Neural cell (in vitro differentiated cells): ENCODE results near the gene MPC2.

Experiments
- EP300 ChIP-seq: fragments of 450-650 bp; conservative IDR thresholded peaks from 2 replicates; pipeline ENCODE4 v1.6.1; 2014; ENCODE audit warnings: antibody characterized with exemption, mild to moderate bottlenecking, moderate library complexity; ENCODE audit not compliant: poor library complexity, severe bottlenecking
- EZH2 ChIP-seq: fragments of 200-600, 300-800 bp; shearing (Covaris generic), sonication (generic); IDR thresholded peaks from 2 replicates; pipeline ENCODE4 v1.6.1; 2014; ENCODE audit warnings: antibody characterized with exemption, low read length, borderline replicate concordance, mild to moderate bottlenecking; ENCODE audit not compliant: insufficient read depth, poor library complexity, severe bottlenecking
- RAD21 ChIP-seq: fragments of 450-650 bp; conservative IDR thresholded peaks from 2 replicates; pipeline ENCODE4 v1.6.1; 2014; ENCODE audit warnings: antibody characterized with exemption, mild to moderate bottlenecking, moderate library complexity
- TF ChIP-seq, protein P1 (sequence below): fragments of 450-650 bp; IDR thresholded peaks from 2 replicates; pipeline ENCODE4 v1.5.1; 2014; ENCODE audit warnings: antibody characterized with exemption, mild to moderate bottlenecking, moderate library complexity; ENCODE audit not compliant: poor library complexity, severe bottlenecking

DNA sequence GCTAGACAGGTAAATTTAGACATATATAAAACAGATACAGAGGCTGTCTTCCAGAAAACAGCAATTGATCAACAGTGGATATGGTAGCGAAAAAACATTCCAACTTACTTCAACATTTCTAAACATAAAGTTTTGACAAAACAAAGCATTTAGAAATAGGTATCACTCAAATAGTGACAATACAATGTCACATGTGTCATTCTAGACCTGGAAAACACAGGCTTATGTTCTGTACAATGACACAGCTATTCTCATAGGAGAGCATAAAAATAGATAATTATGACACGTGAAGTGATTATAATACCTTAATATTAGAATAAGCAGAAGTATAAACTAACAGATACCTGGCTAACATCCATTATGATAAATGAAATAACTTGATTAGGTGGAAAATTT, 8.4 kb downstream of the MPC2 start:
- TF ChIP-seq, protein P1, sequence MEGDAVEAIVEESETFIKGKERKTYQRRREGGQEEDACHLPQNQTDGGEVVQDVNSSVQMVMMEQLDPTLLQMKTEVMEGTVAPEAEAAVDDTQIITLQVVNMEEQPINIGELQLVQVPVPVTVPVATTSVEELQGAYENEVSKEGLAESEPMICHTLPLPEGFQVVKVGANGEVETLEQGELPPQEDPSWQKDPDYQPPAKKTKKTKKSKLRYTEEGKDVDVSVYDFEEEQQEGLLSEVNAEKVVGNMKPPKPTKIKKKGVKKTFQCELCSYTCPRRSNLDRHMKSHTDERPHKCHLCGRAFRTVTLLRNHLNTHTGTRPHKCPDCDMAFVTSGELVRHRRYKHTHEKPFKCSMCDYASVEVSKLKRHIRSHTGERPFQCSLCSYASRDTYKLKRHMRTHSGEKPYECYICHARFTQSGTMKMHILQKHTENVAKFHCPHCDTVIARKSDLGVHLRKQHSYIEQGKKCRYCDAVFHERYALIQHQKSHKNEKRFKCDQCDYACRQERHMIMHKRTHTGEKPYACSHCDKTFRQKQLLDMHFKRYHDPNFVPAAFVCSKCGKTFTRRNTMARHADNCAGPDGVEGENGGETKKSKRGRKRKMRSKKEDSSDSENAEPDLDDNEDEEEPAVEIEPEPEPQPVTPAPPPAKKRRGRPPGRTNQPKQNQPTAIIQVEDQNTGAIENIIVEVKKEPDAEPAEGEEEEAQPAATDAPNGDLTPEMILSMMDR = no peak
- TF ChIP-seq EP300 = no peak
- no peak for TF ChIP-seq RAD21
- TF ChIP-seq EZH2 = no peak
